ENCODE data around the gene COA6.

DNA sequence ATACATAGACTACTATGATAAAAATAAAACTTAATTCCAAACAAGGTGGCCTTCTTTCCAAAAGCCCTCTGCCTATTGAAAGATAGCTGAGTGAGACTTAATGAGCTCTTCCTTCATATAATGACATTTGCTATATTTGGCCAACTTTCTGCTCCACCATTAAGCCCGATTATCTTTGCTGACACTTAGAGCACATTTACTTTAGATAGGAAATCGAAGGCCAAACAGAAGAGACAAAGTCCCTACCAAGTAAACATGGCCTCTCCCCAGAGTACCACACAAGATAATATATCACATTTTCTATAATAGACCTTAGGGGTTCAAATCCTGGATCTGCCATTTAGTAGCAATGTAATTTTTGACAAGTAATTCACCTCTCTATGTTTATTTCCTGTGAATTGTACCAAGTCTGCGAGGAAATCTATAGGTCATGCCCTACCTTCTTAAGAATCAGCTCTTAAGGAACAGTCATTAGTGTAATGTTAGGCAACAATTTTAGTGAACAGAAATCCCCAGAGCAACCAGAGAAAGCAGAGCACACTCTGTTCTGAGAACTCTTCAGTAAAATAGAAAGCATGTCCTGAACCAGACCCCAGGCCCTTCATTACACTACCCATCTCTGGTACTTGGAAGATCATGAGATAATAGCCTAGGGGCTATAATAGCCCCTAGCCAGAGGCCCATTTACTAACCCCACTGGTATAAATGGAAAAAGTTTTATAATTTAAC is 17.3 kb upstream of the COA6 start:
- TF ChIP-seq, protein P1, sequence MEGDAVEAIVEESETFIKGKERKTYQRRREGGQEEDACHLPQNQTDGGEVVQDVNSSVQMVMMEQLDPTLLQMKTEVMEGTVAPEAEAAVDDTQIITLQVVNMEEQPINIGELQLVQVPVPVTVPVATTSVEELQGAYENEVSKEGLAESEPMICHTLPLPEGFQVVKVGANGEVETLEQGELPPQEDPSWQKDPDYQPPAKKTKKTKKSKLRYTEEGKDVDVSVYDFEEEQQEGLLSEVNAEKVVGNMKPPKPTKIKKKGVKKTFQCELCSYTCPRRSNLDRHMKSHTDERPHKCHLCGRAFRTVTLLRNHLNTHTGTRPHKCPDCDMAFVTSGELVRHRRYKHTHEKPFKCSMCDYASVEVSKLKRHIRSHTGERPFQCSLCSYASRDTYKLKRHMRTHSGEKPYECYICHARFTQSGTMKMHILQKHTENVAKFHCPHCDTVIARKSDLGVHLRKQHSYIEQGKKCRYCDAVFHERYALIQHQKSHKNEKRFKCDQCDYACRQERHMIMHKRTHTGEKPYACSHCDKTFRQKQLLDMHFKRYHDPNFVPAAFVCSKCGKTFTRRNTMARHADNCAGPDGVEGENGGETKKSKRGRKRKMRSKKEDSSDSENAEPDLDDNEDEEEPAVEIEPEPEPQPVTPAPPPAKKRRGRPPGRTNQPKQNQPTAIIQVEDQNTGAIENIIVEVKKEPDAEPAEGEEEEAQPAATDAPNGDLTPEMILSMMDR (IDR thresholded peaks at IDR 0.05) = no peak
- TF ChIP-seq POLR2A (IDR thresholded peaks at IDR 0.05) = no peak

All from suprapubic skin (tissue), 3 donors.